IPS-11a (cell line): ENCODE measurements around the gene ITPK1.

Experiments
- H3K4me3 ChIP-seq: one replicate; pipeline ENCODE4 v1.5.1; 2013; ENCODE audit warnings: low read depth, low read length, control low read depth

ITPK1 gene

DNA sequence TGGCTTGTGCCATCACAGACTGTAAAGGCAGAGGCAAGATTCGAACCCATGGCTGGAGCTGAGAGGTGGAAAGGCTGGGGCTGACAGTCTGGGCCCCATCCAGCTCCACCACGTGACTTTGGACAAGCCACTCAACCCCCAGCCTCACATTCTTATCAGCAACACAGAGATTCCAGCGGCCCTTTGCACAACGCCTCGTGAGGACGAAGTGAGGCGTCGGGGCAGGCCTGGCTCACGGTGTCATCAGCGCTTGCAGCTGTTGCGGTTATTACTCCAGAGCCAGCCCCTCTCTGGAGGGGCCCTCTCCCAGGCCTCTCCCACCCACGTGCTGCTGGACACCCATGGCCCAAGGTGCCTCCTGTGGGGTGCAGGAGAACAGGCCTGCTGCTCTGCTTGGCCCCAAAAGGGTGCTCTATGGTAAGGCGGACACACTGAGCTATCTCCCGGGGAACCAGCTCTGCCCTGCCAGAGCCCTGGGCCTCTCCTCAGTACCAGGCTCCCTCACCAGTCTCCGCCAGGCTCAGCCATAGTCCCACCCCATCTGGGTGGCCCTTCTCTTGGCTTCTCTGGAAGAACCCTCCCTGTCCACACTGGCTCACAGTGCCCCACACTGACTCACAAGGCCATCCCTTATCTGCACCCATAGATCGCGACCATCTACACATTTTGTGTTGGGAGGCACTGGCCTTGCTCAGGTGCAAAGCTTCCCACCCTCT lies 171.7 kb downstream of the ITPK1 start:
- H3K4me3 ChIP-seq: no peak overlapping the region

GRCh38 chr14:92942976-92943710 lies 172.6 kb downstream of the ITPK1 start:
- no peak overlapping the region for H3K4me3 ChIP-seq

DNA sequence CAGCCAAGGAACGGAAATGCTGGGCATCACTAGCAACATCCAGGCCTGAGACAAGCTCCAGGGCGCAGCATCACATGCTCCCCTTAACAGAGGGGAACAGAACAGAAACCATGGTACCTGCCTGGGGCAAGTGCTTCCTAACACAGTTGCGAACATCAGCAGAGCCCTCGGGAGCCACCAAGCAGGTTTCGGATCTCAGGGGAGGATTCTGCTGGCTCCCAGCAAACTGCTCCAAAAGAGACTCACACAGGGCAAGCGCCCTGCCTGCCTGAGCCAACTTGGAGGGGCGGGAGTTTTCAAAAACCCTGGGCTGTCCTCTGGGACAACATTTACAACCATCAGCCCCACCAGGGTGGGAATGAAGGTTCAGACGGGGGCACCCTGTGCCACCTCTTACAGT lies 173.1 kb downstream of the ITPK1 start:
- H3K4me3 ChIP-seq: no peak overlapping the region

GRCh38 chr14:92942136-92942535 lies 173.6 kb downstream of the ITPK1 start:
- H3K4me3 ChIP-seq: no peak overlapping the region

GRCh38 chr14:92941531-92941930 lies 174.2 kb downstream of the ITPK1 start:
- no peak overlapping the region for H3K4me3 ChIP-seq

- no peak overlapping the region for H3K4me3 ChIP-seq
Measured at GRCh38 chr14:92940543-92940942, 175.2 kb downstream of the ITPK1 start.

- H3K4me3 ChIP-seq: no peak overlapping the region
Measured at GRCh38 chr14:92939699-92940098, 176.0 kb downstream of the ITPK1 start.

- no peak overlapping the region for H3K4me3 ChIP-seq
Measured at GRCh38 chr14:92938890-92939671, 176.6 kb downstream of the ITPK1 start.

DNA sequence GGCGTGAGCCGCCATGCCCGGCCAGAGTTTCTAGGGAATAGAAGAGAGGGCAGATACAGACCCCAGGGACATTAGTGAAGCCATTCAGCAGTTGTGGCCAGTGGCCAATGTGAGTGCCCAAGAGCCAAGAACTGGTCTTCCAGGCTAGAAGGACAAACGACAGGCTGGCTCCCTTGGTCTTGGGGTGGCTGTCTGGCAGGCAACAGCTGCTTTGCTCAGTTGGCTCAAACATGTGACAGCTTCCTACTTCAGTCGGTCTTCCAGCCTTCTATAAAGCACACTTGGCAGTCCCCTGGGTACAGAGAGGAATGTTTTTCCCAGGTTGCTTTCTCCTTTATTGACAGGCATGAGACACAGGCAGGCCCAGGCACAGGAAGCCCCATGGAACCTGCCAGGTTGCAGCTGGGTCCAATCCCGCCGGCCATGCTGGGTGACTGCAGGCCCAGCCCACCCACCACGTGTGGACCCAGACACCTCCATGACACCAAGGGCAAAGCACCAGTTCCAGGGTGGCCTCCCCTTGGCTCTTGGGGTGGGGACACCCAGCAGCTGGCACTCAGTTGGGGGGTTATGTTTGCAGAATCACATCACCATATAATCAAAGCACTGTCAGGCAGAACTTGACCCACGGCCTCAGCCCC lies 177.4 kb downstream of the ITPK1 start:
- H3K4me3 ChIP-seq: no peak overlapping the region

DNA sequence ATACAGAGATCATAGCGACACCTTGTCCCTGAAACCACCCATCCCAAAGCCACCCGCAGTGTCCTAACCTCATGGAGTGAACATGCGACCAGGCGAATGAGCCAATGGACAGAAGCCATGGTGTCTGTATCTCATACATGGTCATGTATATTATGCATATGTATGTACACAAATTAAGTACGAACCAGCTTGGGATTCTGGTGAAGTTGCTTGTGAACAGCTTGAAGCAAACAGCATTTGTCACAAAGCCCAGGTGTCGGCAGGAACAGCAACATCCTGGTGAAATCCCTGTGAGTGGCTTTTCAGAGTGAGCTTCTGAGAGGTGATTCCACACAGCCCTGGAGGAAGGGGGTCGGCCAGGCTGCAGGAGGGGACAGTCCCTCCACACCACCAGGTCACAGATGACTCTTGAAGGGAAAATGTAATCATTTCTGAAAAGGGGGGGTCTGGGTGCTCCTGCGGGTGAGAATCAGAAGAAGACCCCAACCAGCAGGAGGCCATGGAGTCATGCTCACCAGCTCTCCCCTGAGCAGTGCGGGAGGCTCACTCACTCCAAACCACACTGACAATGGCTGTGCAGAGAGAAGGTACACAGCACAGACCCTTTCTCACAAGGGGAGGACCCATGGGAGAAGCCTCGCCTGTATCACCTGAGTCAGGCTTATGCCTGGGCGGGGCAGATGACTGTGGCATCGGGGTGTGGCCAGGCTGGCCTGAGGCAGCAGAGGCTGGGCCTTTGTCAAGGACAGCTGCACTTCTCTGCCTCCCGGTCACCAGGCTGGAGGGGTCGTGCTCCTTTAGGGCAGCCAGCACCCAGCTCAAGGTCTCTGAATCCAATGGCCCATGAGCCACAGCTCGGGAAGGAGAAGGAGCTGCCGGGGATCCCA lies 178.4 kb downstream of the ITPK1 start:
- H3K4me3 ChIP-seq: no peak overlapping the region

DNA sequence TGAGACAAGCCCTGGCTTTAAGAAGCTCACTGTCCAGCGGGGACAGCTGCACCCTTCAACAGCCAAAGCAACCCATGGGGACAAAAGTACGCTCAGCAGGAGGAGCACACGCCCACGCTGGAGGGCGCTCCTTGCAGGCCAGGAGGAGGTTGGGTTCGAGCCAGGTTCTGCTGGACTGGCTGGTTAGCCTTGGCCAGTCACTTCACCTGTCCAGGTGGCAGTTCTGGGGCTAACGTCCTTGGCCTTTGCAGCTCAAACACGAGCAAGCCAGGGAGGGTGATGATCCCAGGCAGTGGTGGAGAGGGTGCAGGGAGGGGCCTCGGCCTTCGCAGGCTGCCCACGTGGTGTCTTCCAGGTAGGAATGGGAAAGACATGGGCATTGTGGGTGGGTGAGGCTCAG lies 179.6 kb downstream of the ITPK1 start:
- H3K4me3 ChIP-seq: no peak overlapping the region

DNA sequence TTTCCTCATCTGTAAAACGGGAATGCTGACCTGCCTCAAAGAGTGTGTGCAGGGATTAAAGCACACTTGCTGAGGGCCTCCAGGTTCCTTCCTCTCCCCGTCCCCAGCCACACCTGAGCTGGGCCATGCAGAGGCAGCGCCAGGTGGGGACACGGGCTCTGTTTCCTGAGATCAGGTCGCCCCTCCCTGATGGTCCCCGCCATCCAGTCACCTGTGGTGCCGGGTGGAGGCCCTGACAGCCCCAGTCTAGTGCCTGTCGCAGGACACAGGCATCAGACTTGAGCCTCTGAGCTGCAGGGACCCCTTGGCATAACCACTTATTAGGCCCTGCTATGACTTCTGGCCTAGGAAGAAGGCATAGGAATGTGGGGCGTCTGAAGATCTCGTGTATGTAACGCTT lies 180.3 kb downstream of the ITPK1 start:
- H3K4me3 ChIP-seq: no peak overlapping the region

- H3K4me3 ChIP-seq: no peak overlapping the region
Measured at GRCh38 chr14:92934196-92935085, 181.3 kb downstream of the ITPK1 start.

GRCh38 chr14:92933481-92933880 lies 182.2 kb downstream of the ITPK1 start:
- H3K4me3 ChIP-seq: no peak overlapping the region

GRCh38 chr14:92932448-92933395 lies 183.0 kb downstream of the ITPK1 start:
- no peak overlapping the region for H3K4me3 ChIP-seq

DNA sequence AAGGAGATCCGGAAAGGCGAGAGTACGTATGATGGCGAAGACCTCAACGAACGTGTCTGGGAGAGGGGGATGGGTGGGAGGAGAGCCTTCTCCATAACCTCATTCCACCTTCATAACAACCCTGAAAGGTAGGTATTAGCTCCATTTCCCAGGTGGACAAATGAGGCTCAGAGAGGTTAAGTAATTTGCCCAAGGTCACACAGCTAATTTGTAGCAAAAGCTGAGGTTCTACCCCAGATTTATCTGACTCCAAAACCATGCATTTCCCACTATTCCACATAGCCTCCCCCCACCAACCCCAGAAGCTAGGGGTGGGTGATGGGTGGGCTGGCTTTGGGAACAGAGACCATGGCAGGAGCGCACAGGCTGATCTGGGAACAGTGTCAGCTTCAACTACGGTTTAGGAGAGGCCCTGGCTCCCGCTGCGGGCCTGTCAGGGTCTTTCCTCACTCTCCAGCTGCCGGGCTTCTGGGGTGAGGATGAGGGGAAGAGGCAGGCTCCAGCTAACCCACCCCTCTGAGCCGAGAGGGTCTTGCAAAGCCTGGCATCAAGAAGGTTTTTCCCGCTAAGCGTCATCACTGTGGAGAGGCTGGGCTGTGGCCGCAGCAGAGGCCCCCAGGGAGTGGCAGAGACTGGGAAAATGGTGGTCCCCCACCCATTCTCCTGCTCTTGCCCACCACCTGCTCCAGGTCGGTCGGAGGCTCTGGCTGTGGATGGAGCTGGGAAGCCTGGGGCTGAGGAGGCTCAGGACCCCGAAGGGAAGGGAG lies 183.9 kb downstream of the ITPK1 start:
- H3K4me3 ChIP-seq: no peak overlapping the region
